DMS114 treated with DMSO at 0.1 percent for 48 hours (cell line): ENCODE results near the gene RBMX.

Experiments used
- DNase-seq: peaks from one replicate; lab custom pipeline; 2025; ENCODE audit not compliant: unreplicated experiment; lab: John Stamatoyannopoulos, UW

Gene RBMX

GRCh38 chrX:136849395-136849794 lies 31.1 kb downstream of the RBMX start:
- no peak for DNase-seq

- no peak for DNase-seq
Measured at GRCh38 chrX:136847874-136848273, 32.7 kb downstream of the RBMX start.

- DNase-seq: no peak
Measured at GRCh38 chrX:136839196-136839595, 41.3 kb downstream of the RBMX start.

GRCh38 chrX:136835761-136836160 lies 44.8 kb downstream of the RBMX start:
- no peak for DNase-seq

GRCh38 chrX:136829413-136829812 lies 51.1 kb downstream of the RBMX start:
- DNase-seq: no peak

- DNase-seq: no peak
Measured at GRCh38 chrX:136828830-136829229, 51.7 kb downstream of the RBMX start.

GRCh38 chrX:136827026-136827425 lies 53.5 kb downstream of the RBMX start:
- DNase-seq: no peak

- no peak for DNase-seq
Measured at GRCh38 chrX:136825771-136826170, 54.8 kb downstream of the RBMX start.
